H1 (cell line): ENCODE results near the gene PLAA. TPM values are rescaled to one million over a fixed set of nuclear protein-coding genes. Genes with fewer than 3 reads are reported as not detected.

Experiments
- CTCF ChIA-PET: fragments of 300-600 bp; sonication (Branson Sonifier 250); formaldehyde crosslinking; loops from one replicate; lab custom pipeline; 2021; ENCODE audit not compliant: partially characterized antibody; lab: Charles Lee
- POLR2A ChIA-PET: fragments of 300-600 bp; sonication (Branson Sonifier 250); formaldehyde crosslinking; loops from one replicate; lab custom pipeline; 2021; ENCODE audit warnings: inconsistent platforms; ENCODE audit not compliant: partially characterized antibody; lab: Charles Lee
- DNase-seq, 2 experiments: peaks; one replicate each; pipeline versions ENCODE4 v3.0.0 to v3.0.0-alpha.2; 2010 to 2022; ENCODE audit warnings: low spot score in 2 of 2, low read depth in 1 of 2, mixed read lengths in 1 of 2
- FAIRE-seq: peaks from 2 replicates; lab custom pipeline; 2011; peaks lifted over from hg19 to GRCh38; lab: Jason Lieb, UNC
- H2AFZ ChIP-seq: 2 replicates; pipeline ENCODE4 v1.8.1; 2012; ENCODE audit warnings: low read length, inconsistent platforms
- H2AK5ac ChIP-seq: 2 replicates; pipeline ENCODE4 v1.6.1; 2013; ENCODE audit warnings: low read depth, low read length
- H2BK120ac ChIP-seq: replicated peaks from 2 replicates; pipeline ENCODE3; 2013; ENCODE audit warnings: low read depth, low read length, inconsistent platforms
- H2BK12ac ChIP-seq: 2 replicates; pipeline ENCODE4 v1.6.1; 2013; ENCODE audit warnings: low read depth, low read length
- H2BK15ac ChIP-seq: 2 replicates; pipeline ENCODE4 v1.6.1; 2013; ENCODE audit warnings: low read length
- H2BK20ac ChIP-seq: 2 replicates; pipeline ENCODE4 v1.6.1; 2013; ENCODE audit warnings: low read length
- H2BK5ac ChIP-seq: 2 replicates; pipeline ENCODE4 v1.6.1; 2013; ENCODE audit warnings: low read depth, low read length
- H3K14ac ChIP-seq: 2 replicates; pipeline ENCODE4 v1.6.1; 2013; ENCODE audit warnings: inconsistent platforms; ENCODE audit not compliant: insufficient read length
- H3K18ac ChIP-seq: 2 replicates; pipeline ENCODE4 v1.6.1; 2013; ENCODE audit warnings: low read length; ENCODE audit errors: extremely low read depth
- H3K23ac ChIP-seq: 2 replicates; pipeline ENCODE4 v1.6.1; 2013; ENCODE audit warnings: inconsistent platforms; ENCODE audit not compliant: insufficient read length
- H3K23me2 ChIP-seq: 2 replicates; pipeline ENCODE4 v1.6.1; 2013; ENCODE audit warnings: low read depth, low read length
- H3K27ac ChIP-seq: 2 replicates; pipeline ENCODE4 v1.6.1; 2011; ENCODE audit warnings: low read depth, low read length, inconsistent platforms
- H3K27me3 ChIP-seq, 4 experiments: replicated peaks in 1 of 4; 1 replicate in 1 of 4; 2 replicates in 3 of 4; pipeline versions ENCODE4 v1.6.1 to v1.8.1; 2011 to 2013; ENCODE audit warnings: low read length in 3 of 4, mild to moderate bottlenecking in 3 of 4, inconsistent platforms in 2 of 4, mixed read lengths in 2 of 4, moderate library complexity in 1 of 4; ENCODE audit not compliant: control insufficient read depth in 3 of 4, insufficient read depth in 3 of 4; ENCODE audit errors: extremely low read depth in 1 of 4
- H3K36me3 ChIP-seq, 4 experiments: 2 replicates each; pipeline versions ENCODE4 v1.6.1 to v1.8.1; 2011 to 2013; ENCODE audit warnings: mild to moderate bottlenecking in 4 of 4, low read length in 3 of 4, moderate library complexity in 2 of 4, control low read depth in 1 of 4, inconsistent platforms in 1 of 4; ENCODE audit not compliant: insufficient read depth in 4 of 4, control insufficient read depth in 2 of 4
- H3K4ac ChIP-seq: replicated peaks from 2 replicates; pipeline ENCODE3; 2013; ENCODE audit warnings: low read length, low read depth, mixed read lengths, inconsistent platforms; ENCODE audit not compliant: insufficient read length
- H3K4me1 ChIP-seq, 4 experiments: replicated peaks in 1 of 4; 1 replicate in 1 of 4; 2 replicates in 3 of 4; pipeline versions ENCODE4 v1.6.1 to v1.8.1; 2011 to 2013; ENCODE audit warnings: low read length in 3 of 4, inconsistent platforms in 2 of 4, mixed read lengths in 1 of 4; ENCODE audit not compliant: insufficient read depth in 4 of 4, control insufficient read depth in 3 of 4
- H3K4me2 ChIP-seq, 2 experiments: 2 replicates each; pipeline versions ENCODE4 v1.6.1 to v1.8.1; 2011 to 2013; ENCODE audit warnings: low read depth in 2 of 2, low read length in 2 of 2, control low read depth in 1 of 2, inconsistent platforms in 1 of 2, mild to moderate bottlenecking in 1 of 2; ENCODE audit not compliant: insufficient read depth in 1 of 2
- H3K4me3 ChIP-seq, 4 experiments: fragments of 200-600, 300-600 bp in 1 of 4; sonication (generic), shearing (Covaris generic), sonication (Bioruptor Twin) in 1 of 4; 2 replicates each; pipeline versions ENCODE4 v1.5.1 to v1.8.1; 2011 to 2016; ENCODE audit warnings: low read length in 4 of 4, low read depth in 3 of 4, control low read depth in 2 of 4, inconsistent platforms in 2 of 4, mild to moderate bottlenecking in 2 of 4, mixed read lengths in 1 of 4, moderate library complexity in 1 of 4; ENCODE audit not compliant: insufficient read depth in 2 of 4; ENCODE audit errors: extremely low read depth in 1 of 4
- H3K56ac ChIP-seq: replicated peaks from 2 replicates; pipeline ENCODE3; 2013; ENCODE audit warnings: low read depth, mild to moderate bottlenecking, mixed read lengths, low read length, inconsistent platforms; ENCODE audit not compliant: insufficient read length
- H3K79me1 ChIP-seq: 2 replicates; pipeline ENCODE4 v1.6.1; 2013; ENCODE audit warnings: low read depth, low read length, control low read depth
- H3K79me2 ChIP-seq, 2 experiments: 2 replicates each; pipeline versions ENCODE4 v1.6.1 to v1.8.1; 2012 to 2013; ENCODE audit warnings: low read length in 2 of 2, mild to moderate bottlenecking in 2 of 2, inconsistent platforms in 1 of 2; ENCODE audit not compliant: insufficient read depth in 2 of 2, control insufficient read depth in 1 of 2
- H3K9ac ChIP-seq, 4 experiments: replicated peaks in 1 of 4; 1 replicate in 1 of 4; 2 replicates in 3 of 4; pipeline versions ENCODE4 v1.6.1 to v1.8.1; 2011 to 2013; ENCODE audit warnings: low read depth in 3 of 4, low read length in 3 of 4, control low read depth in 2 of 4, mild to moderate bottlenecking in 2 of 4, moderate library complexity in 2 of 4, inconsistent platforms in 1 of 4; ENCODE audit errors: extremely low read depth in 1 of 4
- H3K9me3 ChIP-seq, 2 experiments: 2 replicates each; pipeline versions ENCODE4 v1.6.1 to v1.8.1; 2012 to 2013; ENCODE audit warnings: mild to moderate bottlenecking in 2 of 2, moderate library complexity in 2 of 2, control low read depth in 1 of 2, inconsistent platforms in 1 of 2, low read depth in 1 of 2, low read length in 1 of 2, mixed read lengths in 1 of 2; ENCODE audit not compliant: insufficient read depth in 2 of 2
- H4K20me1 ChIP-seq, 2 experiments: replicated peaks in 1 of 2; 2 replicates each; pipeline versions ENCODE3 to v1.8.1; 2011 to 2013; ENCODE audit warnings: inconsistent platforms in 2 of 2, low read length in 2 of 2, mild to moderate bottlenecking in 1 of 2; ENCODE audit not compliant: insufficient read depth in 2 of 2, control insufficient read depth in 1 of 2
- H4K5ac ChIP-seq: 2 replicates; pipeline ENCODE4 v1.6.1; 2013; ENCODE audit warnings: low read length, low read depth, mixed read lengths, inconsistent platforms; ENCODE audit not compliant: insufficient read length
- H4K8ac ChIP-seq: 2 replicates; pipeline ENCODE4 v1.8.0; 2013; ENCODE audit warnings: mild to moderate bottlenecking, moderate library complexity, low read length, inconsistent platforms; ENCODE audit not compliant: insufficient read depth; ENCODE audit errors: extremely low read depth
- H4K91ac ChIP-seq: replicated peaks from 2 replicates; pipeline ENCODE3; 2013; ENCODE audit warnings: low read length, mixed read lengths, inconsistent platforms; ENCODE audit not compliant: insufficient read length
- BACH1 ChIP-seq: IDR thresholded peaks from 2 replicates; pipeline ENCODE4 v1.6.1; 2012; ENCODE audit warnings: low read length, improper control_type of control experiment
- CHD2 ChIP-seq: IDR thresholded peaks from 2 replicates; pipeline ENCODE4 v1.6.1; 2012; ENCODE audit warnings: low read length, improper control_type of control experiment
- CREB1 ChIP-seq: IDR thresholded peaks from 2 replicates; pipeline ENCODE4 v1.6.1; 2012; ENCODE audit warnings: inconsistent platforms
- EGR1 ChIP-seq: IDR thresholded peaks from 2 replicates; pipeline ENCODE4 v1.6.1; 2011; ENCODE audit warnings: low read depth, low read length, borderline replicate concordance
- EZH2 ChIP-seq: fragments of 200-600 bp; sonication (generic); IDR thresholded peaks from 2 replicates; pipeline ENCODE4 v1.7.1; 2012; ENCODE audit warnings: low read depth, mild to moderate bottlenecking, moderate library complexity, low read length, inconsistent platforms; ENCODE audit not compliant: severe bottlenecking
- MAFK ChIP-seq: IDR thresholded peaks from 2 replicates; pipeline ENCODE4 v1.6.1; 2012; ENCODE audit warnings: low read depth, mild to moderate bottlenecking, improper control_type of control experiment, low read length
- RAD21 ChIP-seq, 2 experiments: IDR thresholded peaks in 1 of 2; conservative IDR thresholded peaks in 1 of 2; 2 replicates each; pipeline ENCODE4 v1.6.1; 2011; ENCODE audit warnings: low read depth in 2 of 2, low read length in 2 of 2, improper control_type of control experiment in 1 of 2, inconsistent platforms in 1 of 2, mild to moderate bottlenecking in 1 of 2, moderate library complexity in 1 of 2
- RBBP5 ChIP-seq: IDR thresholded peaks from 2 replicates; pipeline ENCODE4 v1.7.1; 2012; ENCODE audit warnings: low read depth, mild to moderate bottlenecking, inconsistent platforms, low read length, moderate library complexity, borderline replicate concordance
- SUZ12 ChIP-seq: fragments of 200-600 bp; sonication (generic); IDR thresholded peaks from 2 replicates; pipeline ENCODE4 v1.6.1; 2012; ENCODE audit warnings: mild to moderate bottlenecking, inconsistent platforms, low read length, moderate library complexity, mixed read lengths
- TAF7 ChIP-seq: optimal IDR thresholded peaks from 2 replicates; pipeline ENCODE3; 2011; ENCODE audit warnings: low read depth, mild to moderate bottlenecking, inconsistent platforms, low read length, moderate library complexity, borderline replicate concordance
- TEAD4 ChIP-seq: IDR thresholded peaks from 2 replicates; pipeline ENCODE4 v1.6.1; 2012; ENCODE audit warnings: low read depth, low read length, inconsistent platforms, mixed read lengths
- ZNF274 ChIP-seq: IDR thresholded peaks from 2 replicates; pipeline ENCODE4 v1.7.0; 2012; ENCODE audit warnings: low read length, borderline replicate concordance; ENCODE audit errors: extremely low read depth
- WGBS, 2 experiments: shearing (Covaris generic) in 1 of 2; methylation state at CpG; one replicate each; pipeline versions ENCODE4 v1.1.6 to v1.1.7; 2013 to 2015; ENCODE audit warnings: low lambda C conversion rate in 2 of 2, mixed read lengths in 2 of 2, inconsistent platforms in 1 of 2, low coverage in 1 of 2, missing lambda C conversion rate in 1 of 2; ENCODE audit not compliant: insufficient replicate concordance in 2 of 2, insufficient coverage in 1 of 2, insufficient read length in 1 of 2; ENCODE audit errors: extremely low coverage in 1 of 2, missing lambda C conversion rate in 1 of 2; 5-methylcytosine and 5-hydroxymethylcytosine counted together
- polyA plus RNA-seq, 7 experiments: library from polyadenylated mRNA; depleted of rRNA in 3 of 7; stranded (reverse) in 5 of 7; unstranded in 2 of 7; fragments of >200 nt in 5 of 7; fragments of 200-250 nt in 2 of 7; gene quantifications; 1 replicate in 5 of 7; 2 replicates in 1 of 7; 4 replicates in 1 of 7; pipeline versions ENCODE4 v1.2.1 to v1.2.3, GENCODE V29; 2011 to 2013; ENCODE audit warnings: missing spikeins in 2 of 7, mixed read lengths in 2 of 7
- total RNA-seq: library from RNA; stranded (reverse); fragmentation: NEBNext Ultra II Directional; extraction: Animal tissue kit (Norgen Biotek cat#: 25700); gene quantifications from 2 replicates; pipeline ENCODE4 v1.2.1, GENCODE V29; 2021

PLAA gene
- total and polyA plus RNA-seq, 2 of the 8 experiments (the other 6 are each of a cell fraction or from before 2014, with no cell fraction given): 19.2 to 64.2 TPM

GRCh38 chr9:26995810-26996209 is 48.8 kb upstream of the PLAA start:
- no peak overlapping the region for H2BK20ac ChIP-seq
- TF ChIP-seq MAFK (no peak), TAF7 (no peak), ZNF274 (no peak), CHD2 (no peak), BACH1 (no peak), RBBP5 (no peak), SUZ12 (no peak), EGR1 (no peak), RAD21 (IDR thresholded peaks at IDR 0.05 in 1 of 2, conservative IDR thresholded peaks at IDR 0.05 in 1 of 2; ENCODE audit: low read depth in 2 of 2, low read length in 2 of 2) (no peak), TEAD4 (no peak), CREB1 (no peak), EZH2 (no peak)
- TF ChIP-seq, all 59 proteins: peak for 0
- Histone ChIP-seq H3K18ac (no peak overlapping the region), H3K23me2 (no peaks in the 10 kb centered on the region), H4K91ac (no peak overlapping the region), H3K4me3 (no peak overlapping the region), H3K27me3 (no peaks in the 10 kb centered on the region), H2AFZ (no peak overlapping the region), H3K4me1 (no peaks in the 10 kb centered on the region), H3K14ac (no peak overlapping the region), H3K23ac (no peak overlapping the region), H3K56ac (no peak overlapping the region), H4K5ac (no peak overlapping the region), H2BK5ac (no peak overlapping the region), H3K36me3 (no peaks in the 10 kb centered on the region; a peak in 1 of 8 replicates), H3K27ac (no peak overlapping the region), H4K8ac (no peak overlapping the region), H2AK5ac (no peak overlapping the region), H3K9me3 (no peaks in the 10 kb centered on the region), H3K4ac (no peak overlapping the region), H2BK120ac (no peak overlapping the region), H2BK12ac (no peak overlapping the region), H3K79me1 (no peaks in the 10 kb centered on the region), H4K20me1 (no peaks in the 10 kb centered on the region), H2BK15ac (no peak overlapping the region), H3K9ac (no peak overlapping the region), H3K4me2 (no peak overlapping the region), H3K79me2 (no peaks in the 10 kb centered on the region)
- CTCF ChIA-PET: interaction anchor here (0.6 to 0.7 kb wide), 2 partner anchors 19 to 38 kb away, joined by 3 read pairs; no protein-coding TSS in a partner anchor
- FAIRE-seq: no peak
- 81% methylated on average over 2 of the region's 2 CpGs; no CpG with 5 or more reads in 1 of the 2 experiments for WGBS, 2 experiments
- no peak for DNase-seq
- POLR2A ChIA-PET: no interaction called here
